ENCODE results near the gene RALGAPA1. TPM values are rescaled to one million over a fixed set of nuclear protein-coding genes. Genes with fewer than 3 reads are reported as not detected.

RALGAPA1 gene
- total RNA-seq, 1 experiment from 2014 or later, result 31.7 TPM

- ATAC-seq (no peak), DNase-seq (ENCODE audit: low spot score) (no peak)
- Mint-ChIP-seq H3K36me3 (peaks cover 11% of the 10 kb centered on the region; the same call in 1 of the 2 replicates), H3K27me3 (ENCODE audit: low read depth) (no peaks in the 10 kb centered on the region), H3K4me1 (peaks cover 11% of the 10 kb centered on the region), H3K27ac (no peak overlapping the region), H3K4me3 (no peak overlapping the region), H3K9me3 (no peaks in the 10 kb centered on the region)
- ChIA-PET POLR2A (no interaction called here), CTCF (no interaction called here)
- TF ChIP-seq ZNF232 (CRISPR knock-in tag; IDR thresholded peaks at IDR 0.05), result no peak
- TF ChIP-seq SOX15 (CRISPR knock-in tag; IDR thresholded peaks at IDR 0.05), result no peak
- TF ChIP-seq SMAD3 (CRISPR knock-in tag; IDR thresholded peaks at IDR 0.05; ENCODE audit: borderline replicate concordance), result no peak
- TF ChIP-seq ZNF423 (CRISPR knock-in tag; IDR thresholded peaks at IDR 0.05), result no peak
- TF ChIP-seq TEAD1 (CRISPR knock-in tag; IDR thresholded peaks at IDR 0.05), result no peak
- TF ChIP-seq SMAD4 (CRISPR knock-in tag; IDR thresholded peaks at IDR 0.05), result no peak
- no peak for TF ChIP-seq ZNF219 (CRISPR knock-in tag; IDR thresholded peaks at IDR 0.05; ENCODE audit: borderline replicate concordance)
- no peak for TF ChIP-seq GABPB1 (CRISPR knock-in tag; IDR thresholded peaks at IDR 0.05)
- no peak for TF ChIP-seq FOXK1 (CRISPR knock-in tag; IDR thresholded peaks at IDR 0.05)
- no peak for TF ChIP-seq NR1H2 (CRISPR knock-in tag; IDR thresholded peaks at IDR 0.05)
Measured at GRCh38 chr14:35829449-35829848, 20.4 kb upstream of the RALGAPA1 start.

DNA sequence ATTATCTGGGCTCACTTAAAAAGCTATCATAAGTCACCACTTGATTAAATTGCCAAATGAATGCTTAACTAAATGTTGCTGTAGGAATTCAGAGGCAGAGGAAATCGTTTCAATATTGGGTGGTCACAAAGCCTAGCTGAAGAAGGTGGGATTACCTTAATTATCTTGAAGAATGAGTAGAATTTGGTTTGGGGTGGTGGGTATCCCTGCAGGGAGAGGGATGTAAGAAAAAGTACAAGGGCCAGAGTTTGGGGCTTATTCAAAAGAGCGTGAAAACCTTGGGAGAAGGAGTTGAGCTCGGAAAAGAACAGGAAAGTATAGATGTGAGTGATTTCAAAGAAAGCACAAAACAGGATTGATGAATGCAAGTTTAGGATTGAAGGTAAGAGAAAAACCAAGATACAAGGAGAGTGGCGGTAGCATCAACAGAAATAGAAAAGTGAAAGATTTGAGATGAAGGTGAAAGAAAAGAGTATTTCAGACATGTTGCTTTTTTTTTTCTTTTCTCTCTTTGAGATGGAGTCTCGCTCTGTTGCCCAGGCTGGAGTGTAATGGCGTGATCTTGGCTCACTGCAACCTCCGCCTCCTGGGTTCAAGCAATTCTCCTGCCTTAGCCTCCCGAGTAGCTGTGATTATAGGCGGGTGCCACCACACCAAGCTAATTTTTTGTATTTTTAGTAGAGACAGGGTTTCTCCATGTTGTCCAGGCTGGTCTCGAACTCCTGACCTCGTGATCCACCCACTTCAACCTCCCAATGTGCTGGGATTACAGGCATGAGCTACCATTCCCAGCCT is 18.8 kb upstream of the RALGAPA1 start:
- no peaks in the 10 kb centered on the region for H3K9me3 Mint-ChIP-seq
- peak overlapping the region; percentile 80 for H3K4me3 Mint-ChIP-seq
- 0 out of 2 replicates have a peak, but pooled peaks cover 8% of the 10 kb centered on the region for H3K36me3 Mint-ChIP-seq
- POLR2A ChIA-PET, result no interaction called here
- ATAC-seq (no peak), DNase-seq (ENCODE audit: low spot score) (no peak)
- no peaks in the 10 kb centered on the region for H3K27me3 Mint-ChIP-seq (ENCODE audit: low read depth)
- CTCF ChIA-PET, result interaction anchor here (2.0 kb wide), 1 partner anchor 13 kb away, joined by 15 read pairs; no protein-coding TSS in a partner anchor
- peak overlapping the region; percentile 93; the same call in 1 of the 2 replicates for H3K27ac Mint-ChIP-seq
- TF ChIP-seq HMGA2 (CRISPR knock-in tag; IDR thresholded peaks at IDR 0.05) (no peak), CBFB (CRISPR knock-in tag; IDR thresholded peaks at IDR 0.05; ENCODE audit: low read depth) (no peak), USF1 (CRISPR knock-in tag; IDR thresholded peaks at IDR 0.05) (no peak), E2F5 (CRISPR knock-in tag; IDR thresholded peaks at IDR 0.05) (no peak), ETV6 (CRISPR knock-in tag; IDR thresholded peaks at IDR 0.05) (no peak), NFATC4 (CRISPR knock-in tag; IDR thresholded peaks at IDR 0.05) (no peak), SMAD4 (CRISPR knock-in tag; IDR thresholded peaks at IDR 0.05) (no peak), TEAD4 (CRISPR knock-in tag; IDR thresholded peaks at IDR 0.05) (no peak), GTF2I (CRISPR knock-in tag; conservative IDR thresholded peaks at IDR 0.05) (no peak), ZMAT4 (CRISPR knock-in tag; IDR thresholded peaks at IDR 0.05) (no peak), FOXJ3 (CRISPR knock-in tag; IDR thresholded peaks at IDR 0.05; ENCODE audit: borderline replicate concordance) (no peak), TCF7 (CRISPR knock-in tag; IDR thresholded peaks at IDR 0.05; ENCODE audit: low read depth) (no peak), ESRRA (CRISPR knock-in tag; IDR thresholded peaks at IDR 0.05; ENCODE audit: borderline replicate concordance) (no peak), ZNF423 (CRISPR knock-in tag; IDR thresholded peaks at IDR 0.05) (no peak), JUN (CRISPR knock-in tag; IDR thresholded peaks at IDR 0.05) (no peak)
- H3K4me1 Mint-ChIP-seq, result peaks cover 11% of the 10 kb centered on the region

All from WTC11 (cell line).